ENCODE results near the gene MYT1.
A peak's percentile ranks its signal among the peaks of the same experiment; 100 is the strongest.

The MYT1 gene

GRCh38 chr20:64236137-64237088 lies 72.2 kb downstream of the MYT1 start:
- DNase-seq: no peak

- DNase-seq: no peak
These were observed 73.1 kb downstream of the MYT1 start for GRCh38 chr20:64237316-64237715.

GRCh38 chr20:64238115-64238825 lies 74.0 kb downstream of the MYT1 start:
- DNase-seq: no peak

GRCh38 chr20:64238851-64239387 lies 74.7 kb downstream of the MYT1 start:
- DNase-seq: no peak

GRCh38 chr20:64239449-64240242 lies 75.4 kb downstream of the MYT1 start:
- DNase-seq: no peak

- no peak for DNase-seq
These were observed 76.2 kb downstream of the MYT1 start for GRCh38 chr20:64240243-64241015.

GRCh38 chr20:64241061-64241460 lies 76.8 kb downstream of the MYT1 start:
- DNase-seq: no peak

- no peak for DNase-seq
These were observed 77.9 kb downstream of the MYT1 start for GRCh38 chr20:64242003-64242796.

- no peak for DNase-seq
These were observed 78.7 kb downstream of the MYT1 start for GRCh38 chr20:64242797-64243475.

GRCh38 chr20:64244281-64244805 lies 80.1 kb downstream of the MYT1 start:
- DNase-seq: peak; percentile 4

- no peak for DNase-seq
These were observed 80.8 kb downstream of the MYT1 start for GRCh38 chr20:64244870-64245603.

- peak; percentile 3 for DNase-seq
These were observed 81.7 kb downstream of the MYT1 start for GRCh38 chr20:64245746-64246595.

- DNase-seq: peak; percentile 8
These were observed 82.5 kb downstream of the MYT1 start for GRCh38 chr20:64246616-64247306.

- DNase-seq: peak; percentile 11
These were observed 83.0 kb downstream of the MYT1 start for GRCh38 chr20:64247307-64247618.

- no peak for DNase-seq
These were observed 84.0 kb downstream of the MYT1 start for GRCh38 chr20:64247970-64248841.

GRCh38 chr20:64250027-64250426 lies 85.8 kb downstream of the MYT1 start:
- no peak for DNase-seq

- no peak for DNase-seq
These were observed 88.7 kb downstream of the MYT1 start for GRCh38 chr20:64253000-64253383.

Data from femur (tissue), 1 donor.